Fibroblast of mammary gland (primary cell): Measurements from ENCODE around the gene TOX4.
A peak's percentile ranks its signal among the peaks of the same experiment; 100 is the strongest.

Experiments used
- DNase-seq: peaks from one replicate; pipeline ENCODE4 v3.0.0-alpha.2; 2010; ENCODE audit warnings: low read depth
- H3K4me3 ChIP-seq: 2 replicates; pipeline ENCODE4 v1.5.1; 2011; ENCODE audit warnings: low read depth, mild to moderate bottlenecking, low read length, moderate library complexity; ENCODE audit not compliant: control insufficient read depth
- CTCF ChIP-seq: conservative IDR thresholded peaks from 2 replicates; pipeline ENCODE4 v1.5.1; 2011; ENCODE audit warnings: low read depth, low read length, inconsistent platforms; ENCODE audit not compliant: control insufficient read depth, insufficient read depth

TOX4 gene

GRCh38 chr14:21503376-21503775 lies 26.4 kb downstream of the TOX4 start:
- no peak overlapping the region for H3K4me3 ChIP-seq
- DNase-seq, result no peak
- TF ChIP-seq CTCF, result no peak

- no peak for TF ChIP-seq CTCF
- no peak overlapping the region for H3K4me3 ChIP-seq
- DNase-seq, result no peak
Measured at GRCh38 chr14:21505012-21505553, 28.1 kb downstream of the TOX4 start.

- H3K4me3 ChIP-seq, result no peak overlapping the region
- DNase-seq, result no peak
- TF ChIP-seq CTCF, result no peak
Measured at GRCh38 chr14:21506557-21506956, 29.6 kb downstream of the TOX4 start.

GRCh38 chr14:21509432-21510143 lies 32.6 kb downstream of the TOX4 start:
- TF ChIP-seq CTCF, result no peak
- no peak for DNase-seq
- H3K4me3 ChIP-seq, result peak overlapping the region; percentile 97

- TF ChIP-seq CTCF, result no peak
- DNase-seq, result peak; percentile 99
- peak within 1 kb of the TSS; percentile 97 for H3K4me3 ChIP-seq
Measured at GRCh38 chr14:21510735-21511657, 34.0 kb downstream of the TOX4 start, which contains the start of gene METTL3. Gene METTL3, minus strand, starts transcription at chr14:21511340. Its CDS starts 117 bp downstream, at chr14:21511223.

- H3K4me3 ChIP-seq, result no peak overlapping the region
- no peak for DNase-seq
- no peak for TF ChIP-seq CTCF
Measured at GRCh38 chr14:21514341-21514740, 37.3 kb downstream of the TOX4 start.
